Aorta (tissue), 5 donors: Measurements from ENCODE around the gene HOXA5. TPM values are rescaled to one million over a fixed set of nuclear protein-coding genes. Genes with fewer than 3 reads are reported as not detected.

Experiments
- ATAC-seq: fragments of 200-7000 bp; cut with Tn5 transposase; one replicate; pipeline ENCODE4 v1.9.1; 2022; ENCODE audit warnings: moderate library complexity; ENCODE audit not compliant: low FRiP score
- DNase-seq, 2 donors: peaks; one replicate each; pipeline ENCODE4 v3.0.0-alpha.2; 2020
- H3K27ac ChIP-seq, 2 donors: one replicate each; pipeline ENCODE4 v1.5.1; 2013; ENCODE audit warnings: low read length in 2 of 2, mild to moderate bottlenecking in 2 of 2, moderate library complexity in 2 of 2, control low read depth in 1 of 2, inconsistent platforms in 1 of 2, low read depth in 1 of 2
- H3K27me3 ChIP-seq, 2 donors: one replicate each; pipeline ENCODE4 v1.6.1; 2013; ENCODE audit warnings: control low read depth in 1 of 2, low read length in 1 of 2, mild to moderate bottlenecking in 1 of 2, moderate library complexity in 1 of 2; ENCODE audit not compliant: insufficient read depth in 2 of 2, control insufficient read depth in 1 of 2
- H3K36me3 ChIP-seq, 2 donors: one replicate each; pipeline ENCODE4 v1.6.1; 2013; ENCODE audit warnings: control low read depth in 1 of 2, low read length in 1 of 2, mild to moderate bottlenecking in 1 of 2; ENCODE audit not compliant: insufficient read depth in 2 of 2, control insufficient read depth in 1 of 2
- H3K4me1 ChIP-seq, 2 donors: one replicate each; pipeline ENCODE4 v1.6.1; 2013; ENCODE audit warnings: low read length in 2 of 2, control low read depth in 1 of 2, mild to moderate bottlenecking in 1 of 2, moderate library complexity in 1 of 2; ENCODE audit not compliant: insufficient read depth in 2 of 2, control insufficient read depth in 1 of 2
- H3K4me3 ChIP-seq, 2 donors: one replicate each; pipeline ENCODE4 v1.5.1; 2013; ENCODE audit warnings: low read length in 2 of 2, control low read depth in 1 of 2, mild to moderate bottlenecking in 1 of 2
- H3K9me3 ChIP-seq: one replicate; pipeline ENCODE4 v1.6.1; 2013; ENCODE audit warnings: mild to moderate bottlenecking, low read length; ENCODE audit not compliant: control insufficient read depth
- WGBS, 2 donors: extraction: QIAGEN DNeasy Blood & Tissue Kit; methylation state at CpG; one replicate each; pipeline ENCODE4 v1.1.7; 2013; 5-methylcytosine and 5-hydroxymethylcytosine counted together
- intact Hi-C, 2 donors: fragments of 100-400 bp; cut with DNase I; formaldehyde crosslinking; loops; one replicate each; pipeline versions ENCODE4 v1.14.2 to v1.15.0; 2022
- polyA plus RNA-seq, 2 donors: library from polyadenylated mRNA; stranded (reverse); fragments of 200-250 nt; gene quantifications; one replicate each; pipeline ENCODE4 v1.2.3, GENCODE V29; 2013
- total RNA-seq, 2 donors: library from RNA; stranded (reverse); fragmentation: NEBNext Ultra II Directional; extraction: Animal tissue kit (Norgen Biotek cat#: 25700); gene quantifications; one replicate each; pipeline ENCODE4 v1.2.1, GENCODE V29; 2021
- donor health status: healthy with polysubstance abuse.
- donor health status: Bipolar disorder and iron deficiency.
- donor health status: DM: no; HTN: no; CAD: no.
- donor health status: DM: no; HTN: no; CAD: no.
- donor health status: DM: yes; HTN: yes; CAD: no.

The HOXA5 gene
- total and polyA plus RNA-seq, 4 donors, result 1.6 to 11.8 (median 5.4) TPM

GRCh38 chr7:27183682-27184336 lies 40.3 kb upstream of the HOXA5 start:
- intact Hi-C loops, result no loop called here
- 11% methylated on average over 30 of the region's 30 CpGs for WGBS, 2 donors
- no peak for ATAC-seq

GRCh38 chr7:27182861-27183681 lies 39.6 kb upstream of the HOXA5 start:
- Histone ChIP-seq H3K4me1 (no peaks in the 10 kb centered on the region), H3K27me3 (no peaks in the 10 kb centered on the region), H3K4me3 (no peak overlapping the region), H3K9me3 (no peaks in the 10 kb centered on the region), H3K36me3 (no peaks in the 10 kb centered on the region), H3K27ac (no peak overlapping the region)
- DNase-seq (peak in 1 of 2 donors; percentile 73), ATAC-seq (no peak)
- 19 to 20% methylated on average over 39 of the region's 39 CpGs for WGBS, 2 donors
- intact Hi-C loops, result no loop called here

More at GRCh38 chr7:27183682-27184336, 40.3 kb upstream of the HOXA5 start:
- no peak for DNase-seq
- H3K9me3 ChIP-seq, result no peaks in the 10 kb centered on the region
- H3K27me3 ChIP-seq, result no peaks in the 10 kb centered on the region
- H3K27ac ChIP-seq, result no peak overlapping the region
- H3K4me1 ChIP-seq, result no peaks in the 10 kb centered on the region
- H3K36me3 ChIP-seq, result no peaks in the 10 kb centered on the region
- H3K4me3 ChIP-seq, result no peak overlapping the region

- H3K27ac ChIP-seq, result no peak overlapping the region
- no peaks in the 10 kb centered on the region for H3K27me3 ChIP-seq
- ATAC-seq, result no peak
- peak; percentile 44 to 45 for DNase-seq
- H3K9me3 ChIP-seq, result no peaks in the 10 kb centered on the region
- 46 to 48% methylated on average over 4 of the region's 4 CpGs for WGBS, 2 donors
- no peaks in the 10 kb centered on the region for H3K36me3 ChIP-seq
- H3K4me1 ChIP-seq, result no peaks in the 10 kb centered on the region
- H3K4me3 ChIP-seq, result no peak overlapping the region
- intact Hi-C loops, result no loop called here
Measured at GRCh38 chr7:27182285-27182841, 38.9 kb upstream of the HOXA5 start.

- intact Hi-C loops, result no loop called here
- H3K36me3 ChIP-seq, result no peaks in the 10 kb centered on the region
- ATAC-seq, result no peak
- 82% methylated on average over 4 of the region's 4 CpGs for WGBS, 2 donors
- DNase-seq, result peak in 1 of 2 donors; percentile 44
- H3K4me1 ChIP-seq, result no peaks in the 10 kb centered on the region
- no peak overlapping the region for H3K27ac ChIP-seq
- H3K4me3 ChIP-seq, result no peak overlapping the region
- no peaks in the 10 kb centered on the region for H3K27me3 ChIP-seq
- H3K9me3 ChIP-seq, result no peaks in the 10 kb centered on the region
Measured at GRCh38 chr7:27181795-27182275, 38.4 kb upstream of the HOXA5 start.

- Histone ChIP-seq H3K4me1 (no peaks in the 10 kb centered on the region), H3K9me3 (no peaks in the 10 kb centered on the region), H3K27ac (no peak overlapping the region), H3K4me3 (no peak overlapping the region), H3K27me3 (no peaks in the 10 kb centered on the region), H3K36me3 (no peaks in the 10 kb centered on the region)
- DNase-seq, result peak in 1 of 2 donors; percentile 62
- intact Hi-C loops, result no loop called here
- 92 to 97% methylated on average over 12 of the region's 12 CpGs for WGBS, 2 donors
- ATAC-seq, result no peak
Measured at GRCh38 chr7:27180431-27181420, 37.2 kb upstream of the HOXA5 start.

GRCh38 chr7:27179503-27180430 lies 36.3 kb upstream of the HOXA5 start:
- ATAC-seq (peak; percentile 81), DNase-seq (peak; percentile 72 to 94)
- Histone ChIP-seq H3K4me1 (no peaks in the 10 kb centered on the region), H3K9me3 (no peaks in the 10 kb centered on the region), H3K36me3 (no peaks in the 10 kb centered on the region), H3K4me3 (no peak overlapping the region), H3K27me3 (no peaks in the 10 kb centered on the region), H3K27ac (no peak overlapping the region)
- intact Hi-C loops, result no loop called here
- 17% methylated on average over 54 to 56 of the region's 56 CpGs for WGBS, 2 donors

GRCh38 chr7:27179030-27179429 lies 35.5 kb upstream of the HOXA5 start:
- ATAC-seq (no peak), DNase-seq (peak in 1 of 2 donors; percentile 12)
- WGBS, 2 donors, result 64 to 67% methylated on average over 14 of the region's 14 CpGs
- Histone ChIP-seq H3K4me3 (no peak overlapping the region), H3K4me1 (no peaks in the 10 kb centered on the region), H3K27ac (no peak overlapping the region), H3K9me3 (no peaks in the 10 kb centered on the region), H3K36me3 (no peaks in the 10 kb centered on the region), H3K27me3 (no peaks in the 10 kb centered on the region)
- intact Hi-C loops, result no loop called here
